ENCODE results near the gene SLC6A19. TPM values are rescaled to one million over a fixed set of nuclear protein-coding genes. Genes with fewer than 3 reads are reported as not detected.

The SLC6A19 gene
- total RNA-seq, 1 donor from 2014 or later, result not detected

- no peak for DNase-seq
Observed at GRCh38 chr5:1244976-1245375, 43.6 kb downstream of the SLC6A19 start.

- DNase-seq, result no peak
Observed at GRCh38 chr5:1245905-1246576, 44.6 kb downstream of the SLC6A19 start.

GRCh38 chr5:1246711-1247431 lies 45.5 kb downstream of the SLC6A19 start:
- peak; percentile 91 for DNase-seq

GRCh38 chr5:1247811-1248210 lies 46.4 kb downstream of the SLC6A19 start:
- DNase-seq, result no peak

GRCh38 chr5:1249366-1250280 lies 48.2 kb downstream of the SLC6A19 start:
- DNase-seq, result peak; percentile 20

GRCh38 chr5:1251678-1252580 lies 50.5 kb downstream of the SLC6A19 start:
- DNase-seq, result no peak

GRCh38 chr5:1252681-1253080 lies 51.3 kb downstream of the SLC6A19 start:
- no peak for DNase-seq

GRCh38 chr5:1253456-1254105 lies 52.2 kb downstream of the SLC6A19 start:
- no peak for DNase-seq

- DNase-seq, result no peak
Observed at GRCh38 chr5:1254196-1254595, 52.8 kb downstream of the SLC6A19 start.

- no peak for DNase-seq
Observed at GRCh38 chr5:1255081-1255561, 53.7 kb downstream of the SLC6A19 start.

- DNase-seq, result no peak
Observed at GRCh38 chr5:1256776-1257175, 55.4 kb downstream of the SLC6A19 start.

GRCh38 chr5:1257363-1257762 lies 56.0 kb downstream of the SLC6A19 start:
- DNase-seq, result no peak

- DNase-seq, result no peak
Observed at GRCh38 chr5:1257841-1258240, 56.4 kb downstream of the SLC6A19 start.

GRCh38 chr5:1259806-1260480 lies 58.5 kb downstream of the SLC6A19 start:
- no peak for DNase-seq

GRCh38 chr5:1261643-1262042 lies 60.2 kb downstream of the SLC6A19 start:
- DNase-seq, result no peak

GRCh38 chr5:1262381-1262780 lies 61.0 kb downstream of the SLC6A19 start:
- DNase-seq, result no peak

GRCh38 chr5:1264211-1264610 lies 62.8 kb downstream of the SLC6A19 start:
- no peak for DNase-seq

- no peak for DNase-seq
Observed at GRCh38 chr5:1265026-1265425, 63.6 kb downstream of the SLC6A19 start.

GRCh38 chr5:1265461-1266455 lies 64.4 kb downstream of the SLC6A19 start:
- no peak for DNase-seq

Measured in tongue (tissue), 2 donors.